ENCODE data around the gene COL5A1. TPM values are rescaled to one million over a fixed set of nuclear protein-coding genes. Genes with fewer than 3 reads are reported as not detected.

COL5A1 gene
- total and polyA plus RNA-seq, 4 donors = 38.2 to 135 (median 88.3) TPM

GRCh38 chr9:134720136-134720753, 78.6 kb downstream of the COL5A1 start:
- Histone ChIP-seq H3K36me3 (ENCODE audit: control insufficient read depth, insufficient read depth, low read length) (peaks cover 6% of the 10 kb centered on the region), H3K27me3 (ENCODE audit: control insufficient read depth, insufficient read depth, low read length) (no peaks in the 10 kb centered on the region), H3K27ac (ENCODE audit: low read depth, low read length) (no peak overlapping the region), H3K9me3 (ENCODE audit: control insufficient read depth, insufficient read depth, low read length) (no peaks in the 10 kb centered on the region), H3K4me3 (ENCODE audit: low read depth, low read length) (no peak overlapping the region), H3K4me1 (ENCODE audit: control insufficient read depth, insufficient read depth, low read length) (peaks cover 30% of the 10 kb centered on the region)
- 90% methylated on average over 13 of the region's 17 CpGs for WGBS (ENCODE audit: insufficient coverage)
- DNase-seq (ENCODE audit: low read depth in 4 of 6, low spot score in 6 of 6) = no peak

GRCh38 chr9:134720796-134721195, 79.2 kb downstream of the COL5A1 start:
- Histone ChIP-seq H3K4me3 (ENCODE audit: low read depth, low read length) (no peak overlapping the region), H3K27me3 (ENCODE audit: control insufficient read depth, insufficient read depth, low read length) (no peaks in the 10 kb centered on the region), H3K27ac (ENCODE audit: low read depth, low read length) (no peak overlapping the region), H3K4me1 (ENCODE audit: control insufficient read depth, insufficient read depth, low read length) (peaks cover 30% of the 10 kb centered on the region), H3K9me3 (ENCODE audit: control insufficient read depth, insufficient read depth, low read length) (no peaks in the 10 kb centered on the region), H3K36me3 (ENCODE audit: control insufficient read depth, insufficient read depth, low read length) (peaks cover 6% of the 10 kb centered on the region)
- WGBS (ENCODE audit: insufficient coverage) = 99% methylated on average over 5 of the region's 9 CpGs
- DNase-seq (ENCODE audit: low read depth in 4 of 6, low spot score in 6 of 6) = no peak

- no peaks in the 10 kb centered on the region for H3K9me3 ChIP-seq (ENCODE audit: control insufficient read depth, insufficient read depth, low read length)
- H3K27ac ChIP-seq (ENCODE audit: low read depth, low read length) = no peak overlapping the region
- 95% methylated on average over 9 of the region's 9 CpGs for WGBS (ENCODE audit: insufficient coverage)
- no peak overlapping the region for H3K4me3 ChIP-seq (ENCODE audit: low read depth, low read length)
- H3K4me1 ChIP-seq (ENCODE audit: control insufficient read depth, insufficient read depth, low read length) = peaks cover 29% of the 10 kb centered on the region
- no peak for DNase-seq (ENCODE audit: low read depth in 4 of 6, low spot score in 6 of 6)
- H3K36me3 ChIP-seq (ENCODE audit: control insufficient read depth, insufficient read depth, low read length) = peaks cover 6% of the 10 kb centered on the region
- H3K27me3 ChIP-seq (ENCODE audit: control insufficient read depth, insufficient read depth, low read length) = no peaks in the 10 kb centered on the region
These were observed 79.7 kb downstream of the COL5A1 start for GRCh38 chr9:134721344-134721743.

GRCh38 chr9:134722120-134722701, 80.6 kb downstream of the COL5A1 start:
- no peak overlapping the region for H3K4me3 ChIP-seq (ENCODE audit: low read depth, low read length)
- no peak overlapping the region for H3K27ac ChIP-seq (ENCODE audit: low read depth, low read length)
- WGBS (ENCODE audit: insufficient coverage) = 84% methylated on average over 15 of the region's 15 CpGs
- H3K36me3 ChIP-seq (ENCODE audit: control insufficient read depth, insufficient read depth, low read length) = peaks cover 6% of the 10 kb centered on the region
- H3K4me1 ChIP-seq (ENCODE audit: control insufficient read depth, insufficient read depth, low read length) = peaks cover 22% of the 10 kb centered on the region
- DNase-seq (ENCODE audit: low read depth in 4 of 6, low spot score in 6 of 6) = no peak
- no peaks in the 10 kb centered on the region for H3K9me3 ChIP-seq (ENCODE audit: control insufficient read depth, insufficient read depth, low read length)
- H3K27me3 ChIP-seq (ENCODE audit: control insufficient read depth, insufficient read depth, low read length) = no peaks in the 10 kb centered on the region

GRCh38 chr9:134723037-134723436, 81.4 kb downstream of the COL5A1 start:
- DNase-seq (ENCODE audit: low read depth in 4 of 6, low spot score in 6 of 6) = no peak
- Histone ChIP-seq H3K4me3 (ENCODE audit: low read depth, low read length) (no peak overlapping the region), H3K9me3 (ENCODE audit: control insufficient read depth, insufficient read depth, low read length) (no peaks in the 10 kb centered on the region), H3K27me3 (ENCODE audit: control insufficient read depth, insufficient read depth, low read length) (no peaks in the 10 kb centered on the region), H3K27ac (ENCODE audit: low read depth, low read length) (no peak overlapping the region), H3K4me1 (ENCODE audit: control insufficient read depth, insufficient read depth, low read length) (peaks cover 15% of the 10 kb centered on the region), H3K36me3 (ENCODE audit: control insufficient read depth, insufficient read depth, low read length) (peaks cover 6% of the 10 kb centered on the region)
- 85% methylated on average over 14 of the region's 17 CpGs for WGBS (ENCODE audit: insufficient coverage)

GRCh38 chr9:134723491-134724190, 82.0 kb downstream of the COL5A1 start:
- DNase-seq (ENCODE audit: low read depth in 4 of 6, low spot score in 6 of 6) = no peak
- Histone ChIP-seq H3K4me3 (ENCODE audit: low read depth, low read length) (no peak overlapping the region), H3K36me3 (ENCODE audit: control insufficient read depth, insufficient read depth, low read length) (peaks cover 10% of the 10 kb centered on the region), H3K4me1 (ENCODE audit: control insufficient read depth, insufficient read depth, low read length) (peaks cover 10% of the 10 kb centered on the region), H3K27me3 (ENCODE audit: control insufficient read depth, insufficient read depth, low read length) (no peaks in the 10 kb centered on the region), H3K27ac (ENCODE audit: low read depth, low read length) (no peak overlapping the region), H3K9me3 (ENCODE audit: control insufficient read depth, insufficient read depth, low read length) (no peaks in the 10 kb centered on the region)
- WGBS (ENCODE audit: insufficient coverage) = 89% methylated on average over 11 of the region's 13 CpGs

- peaks cover 10% of the 10 kb centered on the region for H3K36me3 ChIP-seq (ENCODE audit: control insufficient read depth, insufficient read depth, low read length)
- H3K4me1 ChIP-seq (ENCODE audit: control insufficient read depth, insufficient read depth, low read length) = peaks cover 6% of the 10 kb centered on the region
- no peak overlapping the region for H3K4me3 ChIP-seq (ENCODE audit: low read depth, low read length)
- no peak overlapping the region for H3K27ac ChIP-seq (ENCODE audit: low read depth, low read length)
- DNase-seq (ENCODE audit: low read depth in 4 of 6, low spot score in 6 of 6) = no peak
- 84% methylated on average over 25 of the region's 25 CpGs for WGBS (ENCODE audit: insufficient coverage)
- H3K27me3 ChIP-seq (ENCODE audit: control insufficient read depth, insufficient read depth, low read length) = no peaks in the 10 kb centered on the region
- H3K9me3 ChIP-seq (ENCODE audit: control insufficient read depth, insufficient read depth, low read length) = no peaks in the 10 kb centered on the region
These were observed 82.8 kb downstream of the COL5A1 start for GRCh38 chr9:134724202-134724911.

GRCh38 chr9:134724912-134725604, 83.5 kb downstream of the COL5A1 start:
- Histone ChIP-seq H3K36me3 (ENCODE audit: control insufficient read depth, insufficient read depth, low read length) (peaks cover 10% of the 10 kb centered on the region), H3K27ac (ENCODE audit: low read depth, low read length) (no peak overlapping the region), H3K4me1 (ENCODE audit: control insufficient read depth, insufficient read depth, low read length) (peaks cover 3% of the 10 kb centered on the region), H3K9me3 (ENCODE audit: control insufficient read depth, insufficient read depth, low read length) (no peaks in the 10 kb centered on the region), H3K27me3 (ENCODE audit: control insufficient read depth, insufficient read depth, low read length) (no peaks in the 10 kb centered on the region), H3K4me3 (ENCODE audit: low read depth, low read length) (no peak overlapping the region)
- no peak for DNase-seq (ENCODE audit: low read depth in 4 of 6, low spot score in 6 of 6)
- WGBS (ENCODE audit: insufficient coverage) = 97% methylated on average over 12 of the region's 17 CpGs

- 60% methylated on average over 1 of the region's 4 CpGs for WGBS (ENCODE audit: insufficient coverage)
These were observed 84.0 kb downstream of the COL5A1 start for GRCh38 chr9:134725605-134725940.

More at GRCh38 chr9:134725605-134725940, 84.0 kb downstream of the COL5A1 start:
- H3K4me1 ChIP-seq (ENCODE audit: control insufficient read depth, insufficient read depth, low read length) = peaks cover 5% of the 10 kb centered on the region
- H3K27ac ChIP-seq (ENCODE audit: low read depth, low read length) = no peak overlapping the region
- no peak overlapping the region for H3K4me3 ChIP-seq (ENCODE audit: low read depth, low read length)
- DNase-seq (ENCODE audit: low read depth in 4 of 6, low spot score in 6 of 6) = no peak
- peaks cover 10% of the 10 kb centered on the region for H3K36me3 ChIP-seq (ENCODE audit: control insufficient read depth, insufficient read depth, low read length)
- no peaks in the 10 kb centered on the region for H3K27me3 ChIP-seq (ENCODE audit: control insufficient read depth, insufficient read depth, low read length)
- H3K9me3 ChIP-seq (ENCODE audit: control insufficient read depth, insufficient read depth, low read length) = no peaks in the 10 kb centered on the region

All from spinal cord (tissue), 10 donors.